T47D (cell line): ENCODE measurements around the gene MOV10L1.

Experiments
- DNase-seq, 2 experiments: peaks; one replicate each; pipeline versions ENCODE4 v3.0.0 to v3.0.0-alpha.2; 2011 to 2012; ENCODE audit warnings: low read depth in 1 of 2, low spot score in 1 of 2
- JUND ChIP-seq: IDR thresholded peaks from 2 replicates; pipeline ENCODE4 v1.6.1; 2012; ENCODE audit warnings: low read depth
- in situ Hi-C: cut with HindIII; loops from 2 replicates; pipeline ENCODE4 v1.10.0; 2016; ENCODE audit warnings: low sequenced_read_pairs, low pct_unique_long_range_greater_than_20kb

The MOV10L1 gene

DNA sequence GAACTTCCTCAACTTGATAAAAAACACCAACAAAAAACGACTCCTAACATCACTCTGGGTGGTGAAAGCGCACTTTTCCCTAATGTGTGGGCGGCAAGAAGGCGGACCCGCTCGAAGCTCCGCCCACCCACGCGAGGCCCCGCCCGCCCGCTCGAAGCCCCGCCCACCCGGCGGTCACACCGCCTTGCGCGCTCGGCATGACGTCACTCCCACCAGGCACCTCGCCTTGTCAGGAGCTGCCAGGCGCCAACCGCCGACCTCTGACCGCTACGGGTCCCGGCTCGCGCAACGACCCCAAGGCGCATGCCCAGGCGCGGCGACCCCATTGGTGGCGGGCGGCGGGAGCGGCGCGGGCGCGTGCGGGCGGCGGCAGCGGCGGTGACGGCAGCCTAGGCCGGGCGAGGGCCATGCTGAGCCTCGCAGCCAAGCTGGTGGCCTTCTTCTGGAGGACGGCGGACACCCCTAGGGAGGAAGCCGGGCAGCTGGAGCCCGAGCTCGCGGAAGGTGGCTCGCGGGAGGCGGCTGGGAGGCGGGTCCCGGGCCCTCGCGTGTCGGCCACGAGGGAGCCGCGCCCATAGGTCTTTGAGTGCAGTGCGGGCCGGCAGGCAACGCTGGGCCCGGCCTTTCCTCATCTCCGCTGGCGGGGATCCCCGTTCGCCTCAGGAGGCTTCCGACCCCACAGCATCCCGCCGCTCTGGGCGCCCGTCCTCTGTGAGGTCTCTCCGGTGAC, at the start of gene MOV10L1:
MOV10L1 (plus strand) TSS at position 325 of the 730 bp plus-strand sequence; CDS start at position 408, 83 bp downstream.
- in situ Hi-C loops = no loop called here
- peak in 1 of 2 experiments; percentile 9 for DNase-seq
- TF ChIP-seq JUND = no peak

DNA sequence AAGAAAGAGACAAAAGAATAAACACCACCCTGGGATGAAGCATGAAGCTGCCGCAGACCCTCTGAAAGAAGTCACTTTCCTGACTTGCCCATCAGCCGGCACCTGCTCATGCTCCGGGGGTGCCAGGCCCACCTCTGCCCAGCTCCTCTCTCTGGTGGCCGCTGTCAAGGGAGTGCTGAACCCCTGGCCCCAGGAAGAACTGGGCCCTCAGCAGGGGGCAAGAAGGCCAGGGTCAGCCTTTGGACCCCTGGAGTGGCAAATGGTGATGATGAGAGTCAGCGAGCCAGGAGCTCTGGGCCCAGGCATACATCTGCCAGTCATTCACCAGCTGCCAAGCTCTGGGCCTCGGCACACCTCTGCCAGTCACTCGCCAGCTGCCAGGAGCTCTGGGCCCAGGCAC, 49.1 kb upstream of the MOV10L1 start:
- in situ Hi-C loops = no loop called here
- DNase-seq = no peak
- TF ChIP-seq JUND = no peak

DNA sequence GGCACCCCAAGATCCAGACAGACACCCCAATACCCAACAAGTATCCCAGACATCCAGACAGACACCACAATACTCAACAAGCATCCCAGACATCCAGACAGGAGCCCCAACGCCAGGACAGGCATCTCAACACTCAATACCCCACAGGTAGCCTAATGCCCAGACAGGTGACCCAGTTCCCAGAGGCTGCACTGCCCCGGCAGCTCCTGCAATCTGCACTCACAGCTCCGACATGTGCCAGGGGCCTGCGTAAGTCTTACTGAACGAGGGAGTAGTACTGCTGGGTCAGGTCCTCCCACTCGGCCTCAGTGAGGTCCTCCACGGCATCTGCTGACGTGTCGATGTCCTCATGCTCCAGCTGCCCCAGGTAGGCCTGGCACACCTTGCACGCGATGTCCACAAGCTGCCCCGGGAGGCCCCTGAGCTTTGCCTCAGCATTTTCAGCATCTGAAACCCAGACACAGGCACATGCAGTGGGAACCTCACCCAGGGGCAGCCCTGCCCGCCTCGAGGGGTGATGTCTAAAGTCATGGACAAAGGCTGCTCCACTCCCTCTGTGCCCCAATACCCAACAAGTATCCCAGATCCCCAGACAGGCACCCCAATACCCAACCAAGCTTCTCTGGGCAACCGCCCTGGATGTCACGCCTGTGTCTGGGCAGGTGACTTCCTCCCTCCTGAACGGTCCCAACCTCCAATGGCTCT, 48.3 kb upstream of the MOV10L1 start:
- no peak for TF ChIP-seq JUND
- DNase-seq = no peak
- in situ Hi-C loops = no loop called here

DNA sequence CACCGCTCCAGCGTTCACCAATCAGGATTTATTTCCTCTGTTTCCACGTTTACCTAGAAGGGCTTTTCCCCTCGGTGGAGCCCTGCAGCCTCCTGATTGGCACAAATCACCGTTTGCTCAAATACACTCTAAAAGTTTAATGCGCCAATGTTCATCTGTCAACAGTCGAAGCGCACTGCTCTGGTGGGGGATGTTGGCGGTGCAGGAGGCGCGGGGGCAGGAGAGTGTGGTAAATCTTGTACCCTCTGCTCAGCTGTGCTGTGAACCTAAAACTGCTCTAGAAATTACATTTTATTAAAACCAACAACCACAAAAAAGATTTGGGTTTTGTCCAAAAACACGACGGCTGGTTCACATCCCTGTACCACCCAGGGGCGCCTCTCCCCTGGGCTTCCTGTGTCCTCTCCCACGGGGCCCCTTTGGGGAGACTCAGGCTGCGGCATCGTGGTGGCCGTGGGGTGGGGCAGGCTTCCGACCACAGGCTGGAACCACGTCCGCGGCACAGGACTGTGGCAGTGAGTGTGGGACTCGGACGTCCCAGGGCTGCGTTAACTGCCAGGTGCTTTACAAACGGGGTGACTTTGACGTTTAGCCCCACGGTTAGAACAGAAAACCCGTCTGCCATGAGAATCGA, 45.2 kb upstream of the MOV10L1 start:
- in situ Hi-C loops = no loop called here
- DNase-seq = no peak
- TF ChIP-seq JUND = no peak

DNA sequence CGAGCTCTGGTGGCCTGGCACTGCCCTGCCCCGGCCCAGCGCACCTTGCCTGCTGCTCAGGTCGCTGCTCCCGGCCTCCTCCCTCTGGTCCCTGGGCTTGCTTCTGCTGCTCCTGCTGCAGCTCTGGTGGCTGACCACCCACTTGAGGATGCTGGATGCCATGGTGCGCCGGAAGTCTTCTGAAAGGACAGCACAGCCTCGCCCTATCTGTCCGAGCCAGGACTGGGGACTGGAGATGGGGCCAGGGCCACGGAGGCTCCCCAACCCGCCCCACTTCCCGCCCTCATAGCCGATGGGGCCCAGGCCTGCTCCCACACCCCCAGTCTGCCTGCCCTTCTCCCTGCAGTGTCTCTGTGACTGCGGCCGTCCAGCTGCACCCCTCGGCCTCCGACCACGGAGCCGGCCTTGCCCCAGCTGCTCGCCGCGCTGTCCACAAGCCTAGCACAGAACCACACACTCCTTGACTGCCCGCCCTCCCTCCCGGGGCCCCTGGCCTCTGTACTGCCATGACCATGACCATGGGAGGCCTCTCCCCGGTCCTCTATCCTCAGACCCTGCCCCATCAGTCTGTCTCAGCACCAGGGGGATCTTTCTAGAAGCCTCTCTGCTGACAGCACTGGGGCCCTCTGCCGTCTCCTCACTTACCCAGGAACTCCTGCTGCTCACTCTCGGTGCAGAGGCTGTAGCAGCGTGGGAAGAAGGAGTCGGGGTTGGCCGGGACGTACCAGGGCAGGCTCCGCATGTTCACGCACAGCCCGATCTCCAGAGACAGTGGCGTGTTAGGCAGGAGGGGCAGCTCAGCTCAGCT, 44.4 kb upstream of the MOV10L1 start:
- DNase-seq = no peak
- no peak for TF ChIP-seq JUND
- in situ Hi-C loops = no loop called here

DNA sequence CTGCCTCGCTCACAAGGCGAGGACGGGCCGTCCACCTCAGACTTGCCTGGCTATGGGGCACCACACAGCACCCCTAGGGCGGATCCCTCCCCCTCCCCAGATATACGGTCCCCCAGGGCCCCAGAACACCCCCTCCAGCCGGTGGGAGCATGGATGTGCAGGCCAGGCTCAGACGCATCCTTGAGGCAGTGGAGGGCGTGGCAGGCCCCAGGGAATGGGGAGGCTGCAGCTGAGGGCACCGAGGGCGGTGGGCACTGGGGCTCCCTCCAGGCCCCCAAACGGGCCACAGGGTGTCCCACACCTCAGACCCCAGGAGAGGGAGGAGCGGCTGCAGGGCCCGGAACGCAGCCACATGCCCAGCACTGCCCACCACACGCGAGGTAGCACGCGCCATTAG, 43.8 kb upstream of the MOV10L1 start:
- in situ Hi-C loops = no loop called here
- DNase-seq = no peak

DNA sequence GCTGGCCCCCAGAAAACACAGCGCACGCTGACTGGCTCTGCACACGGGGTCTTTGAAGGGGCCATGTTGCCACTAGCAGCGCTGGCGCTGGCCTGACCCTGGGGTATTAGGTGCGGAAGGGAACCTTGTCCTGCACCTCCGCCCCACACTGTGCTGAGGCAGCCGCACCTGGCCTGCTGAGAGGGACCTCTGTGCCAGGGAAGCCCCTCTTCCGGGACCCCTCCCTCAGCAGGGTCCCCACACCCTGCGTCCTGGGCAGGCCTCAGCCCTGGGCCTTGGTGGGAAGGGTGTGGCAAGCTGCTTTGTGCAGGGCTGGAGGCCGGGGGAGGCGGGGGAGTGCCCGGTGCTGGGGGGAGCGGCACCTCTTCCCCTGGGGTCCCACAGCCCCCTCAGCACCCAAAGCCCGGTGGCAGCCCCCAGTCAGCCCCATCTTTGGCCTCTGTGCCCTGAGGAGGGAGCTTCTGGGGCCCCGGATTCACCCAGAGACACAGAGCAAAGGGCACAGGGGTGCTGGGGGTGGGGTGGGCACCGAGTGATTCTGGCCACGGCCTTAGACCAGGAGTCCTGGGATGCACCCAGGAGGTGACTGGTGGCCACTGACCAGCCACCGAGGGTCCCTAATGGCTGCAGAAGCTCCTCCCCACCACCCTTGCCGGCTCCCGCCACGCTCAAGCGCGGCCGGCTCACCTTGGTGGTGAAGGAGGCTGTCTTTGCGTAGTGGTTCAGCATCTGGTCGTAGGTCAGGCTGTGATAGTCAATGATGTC, 43.1 kb upstream of the MOV10L1 start:
- no peak for DNase-seq
- in situ Hi-C loops = no loop called here
- TF ChIP-seq JUND = no peak

More for the DNA sequence above, 43.8 kb upstream of the MOV10L1 start:
- no peak for TF ChIP-seq JUND

DNA sequence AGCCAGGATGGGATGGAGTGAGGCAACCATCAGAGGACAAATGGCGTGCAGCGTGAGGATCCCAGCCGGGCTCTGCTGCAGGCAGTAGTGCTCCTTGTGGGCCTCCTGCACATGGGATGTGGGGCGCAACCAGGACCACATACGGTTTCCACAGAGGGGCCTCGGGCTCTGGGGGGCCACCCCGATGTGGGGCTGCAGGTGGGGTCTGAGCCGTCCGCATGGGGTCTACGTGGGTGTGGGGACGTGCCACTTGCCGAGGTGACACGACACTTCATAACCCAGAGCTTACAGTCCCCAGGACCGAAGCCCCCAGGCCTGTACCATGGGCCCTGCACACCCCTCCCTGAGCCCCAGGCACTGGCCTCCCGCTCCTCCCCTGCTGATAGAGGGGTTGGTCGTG, 42.5 kb upstream of the MOV10L1 start:
- DNase-seq = no peak
- no peak for TF ChIP-seq JUND
- in situ Hi-C loops = no loop called here

DNA sequence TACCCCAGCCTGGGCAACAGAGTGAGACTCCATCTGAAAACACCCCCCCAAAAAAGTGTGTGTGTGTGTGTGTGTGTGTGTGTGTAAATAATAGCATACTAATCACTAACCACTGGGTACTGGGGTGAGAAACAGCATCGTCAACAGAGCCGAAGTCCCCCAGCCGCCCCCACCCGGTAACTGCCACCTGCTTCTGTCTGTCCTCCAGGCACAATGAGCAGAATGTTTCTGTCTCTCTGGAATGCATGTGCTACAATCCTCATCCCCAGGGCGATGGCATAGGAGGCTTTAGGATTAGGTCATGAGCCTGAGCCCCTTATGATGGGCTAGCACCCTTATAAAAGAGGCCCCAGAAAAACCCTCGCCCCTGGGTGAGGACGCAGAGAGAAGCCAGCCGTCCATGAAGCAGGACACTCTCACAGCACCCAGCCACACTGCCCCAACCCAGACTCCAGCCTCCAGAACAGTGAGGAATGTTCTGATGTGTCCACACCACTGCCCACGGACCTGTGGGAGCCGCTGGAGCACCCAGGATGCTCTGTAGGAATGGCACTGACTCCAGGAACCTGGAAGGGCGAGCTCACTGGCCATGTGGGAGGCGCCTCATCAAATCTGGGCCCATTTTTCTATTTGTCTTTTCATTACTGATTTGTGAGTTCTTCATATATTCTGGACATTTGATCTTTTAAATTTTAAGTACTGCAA, 41.6 kb upstream of the MOV10L1 start:
- no peak for TF ChIP-seq JUND
- DNase-seq = no peak
- in situ Hi-C loops = no loop called here

DNA sequence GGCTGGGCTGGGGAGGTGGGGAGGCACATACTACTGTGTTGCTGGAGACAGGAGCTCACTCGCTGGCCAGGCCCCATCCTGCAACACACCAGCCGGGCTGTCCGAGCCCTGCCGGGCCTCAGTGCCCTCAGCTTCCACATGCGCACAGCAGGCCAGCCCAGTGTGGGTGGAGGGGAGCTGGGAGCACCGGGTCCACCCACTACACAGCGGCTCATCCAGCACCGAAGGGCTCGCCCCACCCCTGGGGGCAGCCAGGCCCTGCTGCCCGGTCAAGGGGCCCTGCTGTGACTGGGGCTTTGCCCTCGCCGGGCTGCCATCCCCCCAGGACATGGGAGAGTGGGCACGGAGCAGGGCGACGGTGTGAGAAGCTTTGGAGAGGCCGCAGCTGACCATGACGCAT, 41.0 kb upstream of the MOV10L1 start:
- in situ Hi-C loops = no loop called here
- DNase-seq = no peak
- no peak for TF ChIP-seq JUND
